Body of pancreas (tissue), 4 donors: Measurements from ENCODE around the gene CDH4.

Source experiments
- CTCF ChIP-seq, 7 experiments: fragments of 450-650 bp in 4 of 7; fragments of 200-600 bp in 3 of 7; sonication (generic) in 3 of 7; IDR thresholded peaks; one replicate each; pipeline ENCODE4 v1.5.1; 2016 to 2019; ENCODE audit warnings: antibody characterized with exemption in 7 of 7
- POLR2A ChIP-seq, 3 donors: fragments of 450-650 bp; IDR thresholded peaks; one replicate each; pipeline ENCODE4 v1.6.1; 2016; ENCODE audit warnings: antibody characterized with exemption in 3 of 3, mild to moderate bottlenecking in 2 of 3

- TF ChIP-seq CTCF (IDR thresholded peaks at IDR 0.05) (no peak), POLR2A (IDR thresholded peaks at IDR 0.05) (no peak)
Observed at GRCh38 chr20:61601361-61601760, 349.3 kb downstream of the CDH4 start.
